ENCODE measurements around the gene ZNF362.
A peak's percentile ranks its signal among the peaks of the same experiment; 100 is the strongest.
"Not testable (repeated sequence)": the region's sequence is repeated elsewhere in the genome, so short reads cannot be mapped to it uniquely, and the experiment has no call there.

Gene ZNF362

DNA sequence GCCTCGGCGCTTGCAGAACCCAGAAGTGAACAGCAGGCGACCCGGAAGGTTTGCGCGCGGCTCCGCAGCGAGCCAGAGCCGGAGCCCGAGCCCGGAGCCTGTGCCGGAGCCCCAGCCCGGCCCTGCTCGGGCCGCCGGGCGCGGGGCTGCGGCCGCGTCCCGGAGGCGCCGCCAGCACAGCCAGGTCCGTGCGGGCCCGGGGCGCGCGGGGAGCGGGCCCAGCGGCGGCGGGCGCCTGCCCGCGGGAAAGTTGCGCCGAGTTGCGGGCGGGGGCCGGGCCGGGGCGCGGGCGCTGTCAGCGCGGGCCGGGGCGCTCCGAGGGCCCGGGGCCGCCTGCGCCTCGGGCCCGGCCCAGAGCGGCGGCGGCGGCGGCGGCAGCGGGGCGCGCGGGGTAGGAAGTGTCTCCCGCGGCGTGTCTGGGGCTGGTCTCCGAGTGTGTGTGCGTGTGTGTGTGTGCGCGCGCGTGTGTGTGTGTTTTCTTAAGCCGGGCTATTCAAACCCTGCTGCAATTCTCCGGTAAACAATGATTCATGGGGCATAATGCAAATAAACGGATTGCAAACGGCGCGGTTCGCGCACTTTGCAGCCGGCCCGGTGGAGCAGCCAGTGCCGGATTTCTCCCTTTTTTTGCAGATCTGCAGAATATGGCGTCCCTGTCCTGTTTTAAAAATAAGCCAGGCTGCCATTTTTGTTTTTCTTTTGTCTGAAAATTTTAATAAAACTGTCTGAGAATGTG lies at the start of gene ZNF362:
ZNF362 (plus strand) TSS at position 22 of the 736 bp plus-strand sequence. CDS start 14,083 bp downstream, outside the sequence.
- peak in 1 of 2 experiments; percentile 7 for DNase-seq

GRCh38 chr1:33211972-33212371 lies 44.3 kb upstream of the ZNF362 start:
- no peak for DNase-seq

GRCh38 chr1:33219886-33220661 lies 36.2 kb upstream of the ZNF362 start:
- DNase-seq, result no peak

DNA sequence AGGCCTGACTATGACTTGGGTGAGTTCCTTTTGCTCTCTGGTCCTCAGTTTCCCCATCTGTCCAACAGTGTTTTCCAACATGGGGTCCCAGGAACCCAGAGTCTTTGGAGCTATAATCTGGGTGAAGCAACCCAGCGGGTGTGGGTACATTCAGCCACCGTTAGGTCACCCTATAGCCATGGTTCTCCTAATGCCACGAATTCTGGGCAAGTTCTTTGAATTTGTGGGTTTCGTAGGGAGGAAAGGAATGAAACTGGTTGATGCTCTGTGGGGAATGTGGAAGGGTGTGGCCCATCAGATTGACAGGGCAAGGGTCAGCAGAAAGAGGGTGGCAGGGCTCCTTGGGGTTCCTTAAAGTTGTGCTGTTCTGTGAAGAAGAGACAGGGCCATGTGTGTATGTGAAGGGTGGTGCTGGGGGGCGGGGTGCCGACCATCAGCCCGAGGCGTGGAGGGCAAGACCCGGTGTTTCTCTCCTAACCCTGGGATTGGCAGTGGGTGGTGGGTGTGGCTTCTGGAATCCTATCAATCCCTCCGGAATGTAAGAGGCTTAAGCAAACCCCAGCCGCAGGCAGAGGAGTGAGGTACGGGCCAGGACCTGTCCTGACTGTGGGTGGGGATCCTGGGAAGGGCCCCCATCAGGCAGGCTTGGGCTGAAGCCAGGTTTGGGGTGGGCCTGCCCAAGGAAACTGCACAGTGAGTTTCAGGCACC lies 35.5 kb upstream of the ZNF362 start:
- DNase-seq, result no peak

GRCh38 chr1:33221385-33221758 lies 34.9 kb upstream of the ZNF362 start:
- no peak for DNase-seq

GRCh38 chr1:33222381-33222780 lies 33.9 kb upstream of the ZNF362 start:
- DNase-seq, result no peak

GRCh38 chr1:33224166-33224707 lies 32.1 kb upstream of the ZNF362 start:
- DNase-seq, result no peak

GRCh38 chr1:33225586-33225985 lies 30.7 kb upstream of the ZNF362 start:
- DNase-seq, result no peak

GRCh38 chr1:33228935-33229487 lies 27.3 kb upstream of the ZNF362 start:
- peak in 1 of 2 experiments; percentile 34 for DNase-seq

DNA sequence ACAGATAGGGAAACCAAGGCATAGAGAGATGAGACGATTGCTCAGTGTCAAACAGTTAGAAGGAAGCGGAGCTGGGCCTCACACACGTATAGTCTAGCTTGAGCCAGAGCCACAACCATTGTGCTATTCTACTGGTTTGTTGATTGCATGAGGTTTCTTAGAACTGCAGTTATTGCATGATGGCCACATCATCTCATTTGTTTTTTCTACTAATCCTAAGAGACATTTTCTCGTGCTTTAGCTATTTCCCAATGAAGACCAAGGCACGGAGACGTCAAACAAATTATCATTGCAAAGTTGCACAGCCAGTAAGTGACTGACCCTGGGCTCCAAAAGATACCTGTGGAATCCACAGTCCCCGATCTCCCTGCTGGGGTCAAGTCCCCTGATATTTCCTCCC lies 25.1 kb upstream of the ZNF362 start:
- DNase-seq, result no peak

DNA sequence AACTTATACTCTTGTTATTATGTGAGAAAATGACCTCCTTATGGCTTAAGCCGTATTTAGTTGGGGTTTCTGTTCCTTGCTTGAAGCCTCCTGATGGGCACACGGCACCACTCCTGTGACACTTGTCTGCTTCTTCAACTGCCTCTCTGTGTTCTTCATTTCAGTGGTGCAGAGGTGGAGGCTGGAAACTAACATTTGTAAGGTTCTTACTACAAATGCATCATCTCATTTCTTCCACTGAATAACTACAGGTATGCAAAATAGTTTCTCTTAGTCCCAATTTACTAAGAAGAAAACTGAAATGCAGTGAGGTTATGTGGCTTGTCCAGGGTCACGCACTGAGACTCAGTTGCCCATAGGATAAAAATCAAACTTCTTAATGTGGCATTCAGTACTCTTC lies 23.6 kb upstream of the ZNF362 start:
- no peak for DNase-seq

GRCh38 chr1:33234131-33234530 lies 22.2 kb upstream of the ZNF362 start:
- DNase-seq, result no peak

GRCh38 chr1:33234588-33234990 lies 21.7 kb upstream of the ZNF362 start:
- no peak for DNase-seq

- DNase-seq, result no peak
These were observed 20.8 kb upstream of the ZNF362 start for GRCh38 chr1:33235521-33235920.

GRCh38 chr1:33236498-33236897 lies 19.8 kb upstream of the ZNF362 start:
- DNase-seq, result no peak

DNA sequence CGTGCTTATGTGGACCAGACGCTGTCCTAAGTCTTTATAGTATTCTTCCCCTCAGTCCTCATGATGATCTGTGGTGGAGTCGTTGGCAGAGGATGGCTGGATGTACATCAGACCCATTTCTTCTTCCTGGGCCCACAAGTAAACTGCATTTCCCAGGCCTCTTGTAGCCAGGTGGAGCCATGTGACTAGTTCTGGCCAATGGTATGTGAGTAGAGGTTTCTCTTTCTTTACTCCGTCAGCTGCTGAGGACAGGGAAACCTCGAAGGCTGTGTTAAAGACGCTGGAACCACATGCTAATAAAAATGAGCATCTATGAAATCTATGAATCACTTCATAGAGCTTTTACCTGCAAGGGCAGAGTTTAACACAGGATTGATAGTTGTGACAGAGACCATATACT lies 18.7 kb upstream of the ZNF362 start:
- no peak for DNase-seq

- not testable (repeated sequence) for DNase-seq
These were observed 18.0 kb upstream of the ZNF362 start for GRCh38 chr1:33238194-33238724.

DNA sequence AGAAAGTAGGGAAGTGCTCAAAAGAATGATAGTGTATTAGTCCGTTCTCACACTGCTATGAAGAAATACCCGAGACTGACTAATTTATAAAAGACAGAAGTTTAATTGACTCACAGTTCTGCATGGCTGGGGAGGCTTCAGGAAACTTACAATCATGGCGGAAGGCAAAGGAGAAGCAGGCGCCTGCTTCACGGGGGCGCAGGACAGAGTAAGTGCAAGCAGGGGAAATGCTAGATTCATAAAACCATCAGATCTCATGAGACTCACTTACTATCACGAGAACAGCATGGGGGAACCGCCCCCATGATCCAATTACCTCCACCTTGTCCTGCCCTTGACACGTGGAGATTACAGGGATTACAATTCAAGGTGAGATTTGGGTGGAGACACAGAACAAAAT lies 16.9 kb upstream of the ZNF362 start:
- not testable (repeated sequence) for DNase-seq

- DNase-seq, result no peak
These were observed 14.4 kb upstream of the ZNF362 start for GRCh38 chr1:33241866-33242265.

DNA sequence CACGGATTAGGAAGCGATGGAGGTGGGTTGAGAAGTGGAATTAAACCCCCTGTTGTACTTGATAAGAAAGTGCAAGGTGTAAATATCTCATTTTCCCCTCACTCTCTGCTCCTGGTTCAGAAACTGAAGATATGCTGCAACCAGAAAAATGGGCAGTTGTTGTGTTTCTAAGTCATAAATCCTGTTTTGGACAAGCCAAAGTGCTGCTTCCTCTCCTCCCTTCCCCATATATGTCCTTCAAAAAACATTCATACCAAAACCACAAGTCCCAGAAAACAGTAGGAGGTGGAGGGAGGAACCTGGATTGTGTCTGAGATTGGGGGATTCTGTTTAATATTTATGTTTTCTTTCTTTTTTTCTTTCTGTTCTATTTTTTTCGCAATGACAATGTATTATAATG lies 13.6 kb upstream of the ZNF362 start:
- DNase-seq, result no peak

- no peak for DNase-seq
These were observed 12.0 kb upstream of the ZNF362 start for GRCh38 chr1:33244143-33244808.

DNA sequence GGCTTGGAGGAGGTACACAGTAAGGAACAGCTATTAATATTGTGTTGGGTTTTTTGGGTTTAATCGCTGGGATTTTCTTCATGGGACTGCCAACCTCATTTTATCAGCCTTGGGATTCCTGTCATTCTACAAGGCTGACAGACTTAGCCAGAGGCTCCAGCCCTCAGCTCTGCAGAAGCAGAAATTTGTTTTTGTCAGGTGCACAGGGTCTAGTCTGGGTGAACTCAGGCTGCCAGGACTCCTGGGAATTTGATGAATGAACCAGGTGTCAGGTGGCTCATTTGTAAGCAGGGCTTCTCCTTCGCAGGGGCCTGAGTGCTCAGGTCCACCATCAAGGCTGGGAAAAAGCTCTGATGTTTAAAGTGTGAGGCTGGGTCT lies 11.5 kb upstream of the ZNF362 start:
- no peak for DNase-seq
